H9 (cell line): ENCODE measurements around the gene ATN1. TPM values are rescaled to one million over a fixed set of nuclear protein-coding genes. Genes with fewer than 3 reads are reported as not detected.
A peak's percentile ranks its signal among the peaks of the same experiment; 100 is the strongest.

Experiments
- DNase-seq: peaks from one replicate; pipeline ENCODE4 v3.0.0-alpha.2; 2017
- H2AFZ ChIP-seq: one replicate; pipeline ENCODE4 v1.6.1; 2013; ENCODE audit warnings: mild to moderate bottlenecking, low read length, control low read depth, moderate library complexity
- H2AK5ac ChIP-seq: 2 replicates; pipeline ENCODE4 v1.6.1; 2013; ENCODE audit warnings: low read length, control low read depth, mixed read lengths; ENCODE audit not compliant: insufficient read length
- H2BK120ac ChIP-seq: one replicate; pipeline ENCODE4 v1.6.1; 2013; ENCODE audit warnings: low read depth, mild to moderate bottlenecking, low read length, control low read depth, inconsistent platforms; ENCODE audit not compliant: poor library complexity, severe bottlenecking
- H2BK12ac ChIP-seq: 2 replicates; pipeline ENCODE4 v1.6.1; 2013; ENCODE audit warnings: low read length, control low read depth, mixed read lengths, low read depth; ENCODE audit not compliant: insufficient read length
- H2BK15ac ChIP-seq: 2 replicates; pipeline ENCODE4 v1.6.1; 2013; ENCODE audit warnings: low read depth, low read length, control low read depth
- H2BK20ac ChIP-seq: one replicate; pipeline ENCODE4 v1.6.1; 2013; ENCODE audit warnings: low read depth, mild to moderate bottlenecking, low read length, control low read depth, inconsistent platforms; ENCODE audit not compliant: poor library complexity, severe bottlenecking
- H2BK5ac ChIP-seq: 2 replicates; pipeline ENCODE4 v1.6.1; 2013; ENCODE audit warnings: low read length, control low read depth, mixed read lengths; ENCODE audit not compliant: insufficient read length
- H3K14ac ChIP-seq: 2 replicates; pipeline ENCODE4 v1.6.1; 2013; ENCODE audit warnings: low read length, control low read depth; ENCODE audit not compliant: insufficient read depth
- H3K18ac ChIP-seq: 2 replicates; pipeline ENCODE4 v1.6.1; 2013; ENCODE audit warnings: low read depth, mild to moderate bottlenecking, mixed read lengths, low read length, control low read depth; ENCODE audit not compliant: insufficient read length
- H3K23ac ChIP-seq: 2 replicates; pipeline ENCODE4 v1.6.1; 2013; ENCODE audit warnings: low read length, control low read depth, mixed read lengths, low read depth; ENCODE audit not compliant: insufficient read length
- H3K23me2 ChIP-seq: 2 replicates; pipeline ENCODE4 v1.6.1; 2013; ENCODE audit warnings: low read depth, mild to moderate bottlenecking, mixed read lengths, low read length, control low read depth; ENCODE audit not compliant: insufficient read length, poor library complexity, severe bottlenecking
- H3K27ac ChIP-seq: 2 replicates; pipeline ENCODE4 v1.5.1; 2013; ENCODE audit warnings: low read length, control low read depth, mixed read lengths, low read depth; ENCODE audit not compliant: insufficient read length
- H3K27me3 ChIP-seq: 2 replicates; pipeline ENCODE4 v1.6.1; 2013; ENCODE audit warnings: low read length, control low read depth, inconsistent platforms; ENCODE audit not compliant: insufficient read depth
- H3K4ac ChIP-seq: 2 replicates; pipeline ENCODE4 v1.6.1; 2013; ENCODE audit warnings: low read depth, mild to moderate bottlenecking, control low read depth, inconsistent platforms, low read length, moderate library complexity
- H3K4me1 ChIP-seq: 2 replicates; pipeline ENCODE4 v1.6.1; 2013; ENCODE audit warnings: low read length, control low read depth, inconsistent platforms; ENCODE audit not compliant: insufficient read depth
- H3K4me2 ChIP-seq: 2 replicates; pipeline ENCODE4 v1.6.1; 2013; ENCODE audit warnings: low read length, control low read depth, mixed read lengths; ENCODE audit not compliant: insufficient read length, insufficient read depth
- H3K56ac ChIP-seq: 2 replicates; pipeline ENCODE4 v1.6.1; 2013; ENCODE audit warnings: low read depth, mild to moderate bottlenecking, mixed read lengths, low read length, control low read depth; ENCODE audit not compliant: insufficient read length
- H3K79me1 ChIP-seq: 2 replicates; pipeline ENCODE4 v1.6.1; 2013; ENCODE audit warnings: low read depth, mild to moderate bottlenecking, moderate library complexity, low read length, control low read depth, inconsistent platforms; ENCODE audit not compliant: insufficient read depth, poor library complexity, severe bottlenecking
- H3K79me2 ChIP-seq: 2 replicates; pipeline ENCODE4 v1.6.1; 2013; ENCODE audit warnings: low read length, control low read depth, inconsistent platforms; ENCODE audit not compliant: insufficient read depth
- H3K9ac ChIP-seq: 2 replicates; pipeline ENCODE4 v1.6.1; 2013; ENCODE audit warnings: low read length, control low read depth, mixed read lengths; ENCODE audit not compliant: insufficient read length; ENCODE audit errors: extremely low read depth
- H3K9me3 ChIP-seq: one replicate; pipeline ENCODE4 v1.6.1; 2013; ENCODE audit warnings: low read depth, low read length, inconsistent platforms; ENCODE audit not compliant: control insufficient read depth
- H3T11ph ChIP-seq: one replicate; pipeline ENCODE4 v1.6.1; 2013; ENCODE audit warnings: mild to moderate bottlenecking, low read length, control low read depth, inconsistent platforms
- H4K20me1 ChIP-seq: one replicate; pipeline ENCODE4 v1.6.1; 2013; ENCODE audit not compliant: control insufficient read depth, insufficient read length, insufficient read depth
- H4K5ac ChIP-seq: 2 replicates; pipeline ENCODE4 v1.6.1; 2013; ENCODE audit warnings: low read depth, mild to moderate bottlenecking, mixed read lengths, low read length, control low read depth; ENCODE audit not compliant: insufficient read length
- H4K8ac ChIP-seq: replicated peaks from 2 replicates; pipeline ENCODE4 v1.6.1; 2013; ENCODE audit warnings: low read length, control low read depth, mixed read lengths, low read depth; ENCODE audit not compliant: insufficient read length
- H4K91ac ChIP-seq: 2 replicates; pipeline ENCODE4 v1.6.1; 2013; ENCODE audit warnings: low read depth, mild to moderate bottlenecking, moderate library complexity, mixed read lengths, low read length, control low read depth; ENCODE audit not compliant: insufficient read length
- H3K27ac Mint-ChIP-seq, 3 experiments: 2 replicates in 2 of 3; 3 replicates in 1 of 3; pipeline ENCODE4 v1.8.0; 2020 to 2021; ENCODE audit warnings: mixed read lengths in 3 of 3, mild to moderate bottlenecking in 1 of 3, moderate library complexity in 1 of 3
- H3K27me3 Mint-ChIP-seq: 2 replicates; pipeline ENCODE4 v1.8.0; 2021; ENCODE audit warnings: low read depth, mild to moderate bottlenecking, moderate library complexity, mixed read lengths
- H3K36me3 Mint-ChIP-seq, 3 experiments: 2 replicates in 2 of 3; 3 replicates in 1 of 3; pipeline ENCODE4 v1.8.0; 2020 to 2021; ENCODE audit warnings: low read depth in 3 of 3, mixed read lengths in 3 of 3; ENCODE audit not compliant: insufficient read depth in 1 of 3
- H3K4me1 Mint-ChIP-seq, 2 experiments: 2 replicates each; pipeline ENCODE4 v1.8.0; 2020; ENCODE audit warnings: mixed read lengths in 2 of 2
- H3K4me3 Mint-ChIP-seq, 2 experiments: 2 replicates in 1 of 2; 3 replicates in 1 of 2; pipeline ENCODE4 v1.8.0; 2020 to 2021; ENCODE audit warnings: mild to moderate bottlenecking in 2 of 2, mixed read lengths in 2 of 2, moderate library complexity in 1 of 2
- H3K9me3 Mint-ChIP-seq, 2 experiments: 2 replicates in 1 of 2; 3 replicates in 1 of 2; pipeline ENCODE4 v1.8.0; 2020; ENCODE audit warnings: mild to moderate bottlenecking in 2 of 2, mixed read lengths in 2 of 2, moderate library complexity in 1 of 2
- WGBS: extraction: QIAGEN DNeasy Blood & Tissue Kit; methylation state at CpG from one replicate; pipeline ENCODE4 v1.1.7; 2013; ENCODE audit warnings: missing lambda C conversion rate, low lambda C conversion rate, mixed read lengths; ENCODE audit not compliant: insufficient read length; ENCODE audit errors: extremely low coverage; 5-methylcytosine and 5-hydroxymethylcytosine counted together
- total RNA-seq: library from RNA; stranded (reverse); gene quantifications from 2 replicates; pipeline ENCODE4 v1.2.1, GENCODE V29; 2021
- TF ChIP-seq, protein P1 (sequence below): fragments of 200-600 bp; sonication (generic); conservative IDR thresholded peaks from 3 replicates; pipeline ENCODE4 v1.8.0; 2021; ENCODE audit warnings: antibody characterized with exemption, mild to moderate bottlenecking

ATN1 gene
- total RNA-seq, 1 experiment from 2014 or later, result 103 TPM

- Histone ChIP-seq H4K20me1 (peaks cover 2% of the 10 kb centered on the region), H3K56ac (no peak overlapping the region), H3K4ac (no peak overlapping the region; the same call in 1 of the 2 replicates), H2BK12ac (no peak overlapping the region), H2AK5ac (no peak overlapping the region), H3K79me2 (peaks cover 5% of the 10 kb centered on the region; the same call in 1 of the 2 replicates), H2BK15ac (no peak overlapping the region), H4K5ac (no peak overlapping the region), H3K27ac (peak overlapping the region; percentile 34), H3K27me3 (no peaks in the 10 kb centered on the region), H2BK120ac (no peak overlapping the region), H4K8ac (no peak overlapping the region), H2BK5ac (no peak overlapping the region), H4K91ac (no peak overlapping the region), H3K79me1 (peaks cover 7% of the 10 kb centered on the region), H3K23ac (no peak overlapping the region), H3K14ac (no peak overlapping the region; the same call in 1 of the 2 replicates), H3K4me2 (peak overlapping the region; percentile 72), H3K9me3 (no peaks in the 10 kb centered on the region), H3K9ac (peak overlapping the region; percentile 48), H3K23me2 (peaks cover 17% of the 10 kb centered on the region), H3K4me1 (peaks cover 6% of the 10 kb centered on the region; the same call in 1 of the 2 replicates), H3T11ph (no peak overlapping the region), H2BK20ac (no peak overlapping the region), H2AFZ (no peak overlapping the region), H3K18ac (peak overlapping the region; percentile 39)
- H3K9me3 Mint-ChIP-seq, result no peaks in the 10 kb centered on the region; a peak in 1 of 5 replicates
- TF ChIP-seq, protein P1, sequence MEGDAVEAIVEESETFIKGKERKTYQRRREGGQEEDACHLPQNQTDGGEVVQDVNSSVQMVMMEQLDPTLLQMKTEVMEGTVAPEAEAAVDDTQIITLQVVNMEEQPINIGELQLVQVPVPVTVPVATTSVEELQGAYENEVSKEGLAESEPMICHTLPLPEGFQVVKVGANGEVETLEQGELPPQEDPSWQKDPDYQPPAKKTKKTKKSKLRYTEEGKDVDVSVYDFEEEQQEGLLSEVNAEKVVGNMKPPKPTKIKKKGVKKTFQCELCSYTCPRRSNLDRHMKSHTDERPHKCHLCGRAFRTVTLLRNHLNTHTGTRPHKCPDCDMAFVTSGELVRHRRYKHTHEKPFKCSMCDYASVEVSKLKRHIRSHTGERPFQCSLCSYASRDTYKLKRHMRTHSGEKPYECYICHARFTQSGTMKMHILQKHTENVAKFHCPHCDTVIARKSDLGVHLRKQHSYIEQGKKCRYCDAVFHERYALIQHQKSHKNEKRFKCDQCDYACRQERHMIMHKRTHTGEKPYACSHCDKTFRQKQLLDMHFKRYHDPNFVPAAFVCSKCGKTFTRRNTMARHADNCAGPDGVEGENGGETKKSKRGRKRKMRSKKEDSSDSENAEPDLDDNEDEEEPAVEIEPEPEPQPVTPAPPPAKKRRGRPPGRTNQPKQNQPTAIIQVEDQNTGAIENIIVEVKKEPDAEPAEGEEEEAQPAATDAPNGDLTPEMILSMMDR, result no peak
- H3K36me3 Mint-ChIP-seq, result peaks cover 36 to 54% (median 42%) of the 10 kb centered on the region in 3 experiments
- no peak for DNase-seq
- H3K27me3 Mint-ChIP-seq, result no peaks in the 10 kb centered on the region
- H3K4me3 Mint-ChIP-seq, result peak overlapping the region; percentile 39 to 82; a peak in 3 of 5 replicates
- H3K4me1 Mint-ChIP-seq, result peaks cover 49 to 63% of the 10 kb centered on the region in 2 experiments
- H3K27ac Mint-ChIP-seq, result peak overlapping the region; percentile 53 to 92 (median 92); a peak in 5 of 7 replicates
- no CpG with 5 or more reads among the region's 8 CpGs for WGBS
These were observed 36.9 kb downstream of the ATN1 start for GRCh38 chr12:6964605-6965025.
